SHP77 (cell line): Measurements from ENCODE around the gene TEKT4.
"Not testable (repeated sequence)": the region's sequence is repeated elsewhere in the genome, so short reads cannot be mapped to it uniquely, and the experiment has no call there.

Source experiments
- DNase-seq, 2 experiments: peaks; one replicate each; lab custom pipeline; 2025; lab: John Stamatoyannopoulos, UW

TEKT4 gene

GRCh38 chr2:94871226-94872087, at the start of gene TEKT4:
Gene TEKT4, plus strand, starts transcription at chr2:94871430. Its CDS starts 150 bp downstream, at chr2:94871580.
- no peak for DNase-seq

- not testable (repeated sequence) for DNase-seq
These were observed 32.0 kb upstream of the TEKT4 start for GRCh38 chr2:94839224-94839623.

DNA sequence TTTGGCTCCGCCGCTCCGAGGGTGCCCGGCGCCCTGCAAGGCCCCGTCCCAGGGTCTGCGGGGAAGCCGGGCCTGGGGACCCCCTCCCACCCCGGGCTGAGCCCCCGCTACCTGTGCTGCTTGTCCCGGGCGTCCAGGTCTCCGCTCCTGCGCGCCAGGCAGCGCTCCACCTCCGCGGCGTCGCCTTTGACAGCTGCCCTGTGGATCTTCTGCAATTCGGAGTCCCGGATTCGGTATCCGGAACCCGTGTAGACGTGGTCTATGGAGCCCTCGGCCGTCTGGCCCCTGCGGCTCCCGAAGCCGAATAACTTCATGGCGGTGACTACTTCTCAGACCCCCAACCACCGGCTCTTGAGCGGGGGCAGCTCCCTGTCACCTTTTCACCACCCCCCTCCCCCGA, 14.4 kb upstream of the TEKT4 start:
- DNase-seq = not testable (repeated sequence)

DNA sequence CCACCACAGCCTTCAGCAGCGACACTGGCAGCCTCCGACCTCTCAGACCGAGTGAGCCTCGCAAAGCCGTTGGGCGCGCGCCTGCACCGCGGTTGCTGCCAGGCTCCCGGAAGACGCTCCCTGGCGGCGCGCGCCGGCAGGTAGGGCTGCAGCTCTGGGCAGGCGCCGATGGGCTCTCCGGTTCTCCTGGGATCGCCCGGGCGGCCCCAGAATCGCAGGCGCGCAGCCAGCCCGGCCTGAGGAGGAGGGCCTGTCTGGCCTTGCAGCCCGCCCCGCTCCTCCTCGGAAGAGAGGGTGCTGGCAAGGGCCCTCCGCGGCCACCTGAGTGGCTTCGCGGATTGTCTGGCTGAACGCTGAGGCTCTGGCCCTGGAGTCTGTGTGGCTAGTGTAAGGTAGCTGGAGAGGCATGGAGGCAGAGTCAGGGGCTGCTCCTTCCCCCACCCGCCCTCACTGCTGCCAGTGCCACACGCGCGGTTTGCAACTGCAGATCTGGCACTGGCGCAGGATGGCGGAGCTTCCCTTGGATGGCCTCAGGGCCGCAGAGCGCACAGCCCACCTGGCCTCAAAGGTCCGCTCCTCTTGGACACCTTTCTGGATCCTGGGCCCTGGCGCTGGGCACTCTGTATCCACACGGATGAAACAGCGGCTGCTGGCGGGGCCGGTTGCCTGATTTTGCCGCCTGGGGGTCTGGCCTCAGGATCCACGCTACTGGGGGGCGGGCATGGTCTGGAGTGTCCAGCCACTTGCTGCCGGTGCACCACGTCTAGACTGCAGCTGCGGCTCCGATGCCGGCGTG, 13.7 kb upstream of the TEKT4 start:
- not testable (repeated sequence) for DNase-seq

GRCh38 chr2:94858163-94858888, 12.9 kb upstream of the TEKT4 start:
- not testable (repeated sequence) for DNase-seq

GRCh38 chr2:94861308-94862152, 9.7 kb upstream of the TEKT4 start:
- no peak for DNase-seq

GRCh38 chr2:94862903-94863302, 8.3 kb upstream of the TEKT4 start:
- not testable (repeated sequence) for DNase-seq

DNA sequence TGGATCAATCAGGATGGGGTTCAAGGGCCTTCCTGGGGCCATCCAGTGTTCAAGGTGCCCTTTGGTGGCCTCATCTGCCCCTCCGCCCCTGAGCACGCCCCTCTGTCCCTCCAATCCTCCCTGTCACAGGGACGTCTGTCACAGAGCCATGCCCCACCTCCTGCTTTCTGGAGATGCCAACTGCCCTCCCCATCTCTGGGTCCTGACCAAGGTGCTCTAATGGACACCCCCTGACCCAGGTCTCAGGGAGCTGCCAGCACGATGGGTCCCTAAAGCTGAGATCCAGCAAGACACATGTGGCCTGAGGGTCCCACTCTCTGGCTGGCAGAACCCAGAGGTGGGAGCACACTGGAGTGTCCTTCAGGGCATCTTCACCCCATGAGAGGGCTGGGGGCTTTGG, 2.1 kb upstream of the TEKT4 start:
- DNase-seq = no peak

DNA sequence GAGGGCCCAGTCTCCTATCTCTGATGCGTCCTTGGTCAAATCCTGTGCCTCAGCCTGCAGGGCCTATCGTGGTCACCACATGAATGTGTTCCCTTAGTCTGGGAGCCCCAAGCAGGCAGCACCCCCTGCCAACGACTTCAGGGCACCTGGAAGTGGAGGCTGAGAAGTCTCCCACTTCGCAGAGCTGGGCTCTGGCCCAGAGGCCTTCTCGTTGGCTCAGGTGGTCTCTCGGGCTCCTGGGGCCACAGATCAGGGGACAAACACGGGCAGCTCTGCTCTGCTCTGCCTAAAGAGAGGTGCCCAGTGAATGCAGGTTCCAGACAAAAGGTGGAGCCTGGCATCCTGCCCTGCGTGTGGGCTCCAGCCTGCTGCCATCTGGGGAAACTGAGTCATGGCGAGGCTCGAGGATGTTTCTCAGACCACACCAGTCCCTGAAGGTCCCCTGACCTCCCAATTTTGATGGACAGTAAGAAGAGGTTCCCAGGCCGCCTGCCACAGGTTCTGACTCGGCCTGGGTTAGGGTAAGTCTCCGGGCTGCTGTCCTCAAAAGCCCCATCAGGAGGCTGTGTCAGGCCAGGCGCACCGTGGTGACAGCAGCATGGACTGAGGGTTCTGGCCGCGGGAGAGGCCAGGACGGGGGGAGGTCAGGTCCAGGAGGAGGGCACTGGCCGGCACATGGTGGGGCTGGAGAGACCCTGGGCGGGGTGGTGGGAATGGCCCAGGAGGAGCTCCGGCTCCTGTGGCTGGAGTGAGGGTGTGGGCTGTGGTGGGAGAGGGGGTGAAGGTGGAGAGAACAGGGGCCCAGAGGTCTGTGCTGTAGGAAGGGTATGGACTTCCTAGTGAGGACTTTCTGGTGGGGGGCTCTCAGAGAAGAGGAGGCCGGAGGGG, 1.4 kb upstream of the TEKT4 start:
- no peak for DNase-seq

- peak in 1 of 2 experiments; percentile 10 for DNase-seq
These were observed 597 bp upstream of the TEKT4 start for GRCh38 chr2:94870440-94871225.

GRCh38 chr2:94872088-94872618, 923 bp downstream of the TEKT4 start:
- no peak for DNase-seq

GRCh38 chr2:94872676-94873361, 1.6 kb downstream of the TEKT4 start:
- no peak for DNase-seq

DNA sequence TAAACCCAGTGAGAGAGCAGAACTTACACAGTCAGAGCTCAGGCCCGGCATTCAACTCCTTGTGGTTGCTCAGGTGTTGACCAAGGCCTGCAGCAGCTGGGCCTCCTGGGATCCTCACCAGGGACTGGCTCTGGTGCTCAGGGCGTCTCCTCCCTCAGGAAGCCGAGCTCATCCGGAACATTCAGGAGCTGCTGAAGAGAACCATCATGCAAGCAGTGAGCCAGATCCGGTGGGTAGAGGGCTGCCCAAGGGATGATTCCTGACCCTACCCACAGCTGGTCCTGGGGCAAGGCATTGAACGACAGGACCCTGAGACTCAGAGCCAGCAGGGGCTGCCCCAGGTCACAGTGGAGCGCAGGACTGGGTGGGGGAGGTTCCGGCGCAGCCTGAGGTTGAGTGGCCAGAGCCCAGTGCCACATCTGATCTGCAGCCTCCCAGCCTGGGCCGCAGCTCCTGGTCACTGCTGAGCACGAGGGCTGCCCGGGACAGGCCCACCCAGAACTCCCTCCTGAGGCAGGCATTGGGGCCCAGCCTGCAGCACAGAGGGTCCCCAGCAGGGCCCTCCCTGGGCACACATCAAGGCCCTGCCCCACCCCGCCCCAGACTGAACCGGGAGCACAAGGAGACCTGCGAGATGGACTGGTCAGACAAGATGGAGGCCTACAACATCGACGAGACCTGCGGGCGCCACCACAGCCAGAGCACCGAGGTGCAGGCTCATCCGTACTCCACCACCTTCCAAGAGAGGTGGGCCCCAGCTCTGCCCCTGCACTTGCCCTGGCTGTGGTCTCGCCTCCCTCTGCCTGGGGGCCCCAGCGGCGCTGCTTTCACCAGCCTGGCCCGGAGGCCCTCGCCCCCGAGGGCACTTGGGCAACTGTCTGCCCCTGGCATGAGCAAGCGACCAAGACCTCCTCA, 2.4 kb downstream of the TEKT4 start:
- DNase-seq = no peak

GRCh38 chr2:94874277-94874997, 3.2 kb downstream of the TEKT4 start:
- peak; percentile 23 to 47 for DNase-seq

- DNase-seq = no peak
These were observed 4.0 kb downstream of the TEKT4 start for GRCh38 chr2:94875064-94875819.
